AML-193 (cell line): ENCODE data around the gene DUSP9.
"Not testable (repeated sequence)": the region's sequence is repeated elsewhere in the genome, so short reads cannot be mapped to it uniquely, and the experiment has no call there.

Experiments used
- DNase-seq, 2 experiments: peaks; one replicate each; lab custom pipeline; 2025; lab: John Stamatoyannopoulos, UW

The DUSP9 gene, protein sequence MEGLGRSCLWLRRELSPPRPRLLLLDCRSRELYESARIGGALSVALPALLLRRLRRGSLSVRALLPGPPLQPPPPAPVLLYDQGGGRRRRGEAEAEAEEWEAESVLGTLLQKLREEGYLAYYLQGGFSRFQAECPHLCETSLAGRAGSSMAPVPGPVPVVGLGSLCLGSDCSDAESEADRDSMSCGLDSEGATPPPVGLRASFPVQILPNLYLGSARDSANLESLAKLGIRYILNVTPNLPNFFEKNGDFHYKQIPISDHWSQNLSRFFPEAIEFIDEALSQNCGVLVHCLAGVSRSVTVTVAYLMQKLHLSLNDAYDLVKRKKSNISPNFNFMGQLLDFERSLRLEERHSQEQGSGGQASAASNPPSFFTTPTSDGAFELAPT

DNA sequence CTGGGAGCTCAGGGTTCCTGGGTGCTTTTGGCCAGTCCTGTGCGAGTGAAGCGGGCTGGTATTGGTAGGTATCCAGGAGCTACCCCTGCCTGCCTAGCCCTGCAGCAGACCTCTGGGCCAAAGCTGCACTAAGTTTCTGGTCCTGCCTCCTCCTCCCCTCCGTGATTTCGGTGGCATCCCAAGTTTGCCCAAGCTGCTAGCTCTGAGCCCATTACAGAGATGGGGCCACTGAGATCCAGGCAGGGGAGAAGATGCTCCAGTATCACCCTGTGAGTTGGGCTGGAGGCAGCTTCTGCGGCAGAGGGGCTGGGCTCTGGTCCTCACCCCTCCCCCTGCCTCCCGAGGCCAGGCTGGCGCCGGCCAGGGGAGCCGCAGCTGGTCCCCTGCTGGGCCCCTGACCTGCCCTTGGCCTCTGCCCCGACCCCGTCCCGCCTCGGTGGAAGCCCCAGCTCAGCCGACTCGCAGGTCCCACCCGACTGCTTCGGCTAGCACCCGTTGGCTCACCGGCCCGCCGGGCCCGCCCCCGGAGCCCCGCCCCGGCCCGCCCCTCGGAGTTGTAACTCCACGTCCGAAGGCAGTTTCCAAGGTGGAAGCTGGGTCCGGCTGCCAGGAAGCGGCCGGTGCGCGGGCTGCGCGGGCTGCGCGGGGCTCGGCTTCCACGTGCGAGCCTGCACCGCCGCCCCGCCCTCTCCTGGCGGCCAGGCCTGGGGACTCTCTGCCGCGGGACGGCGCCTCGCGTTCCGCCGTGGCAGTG, at the start of gene DUSP9:
TSS of gene DUSP9 (plus strand) at position 584 of the 754 bp plus-strand sequence. CDS start 751 bp downstream, outside the sequence.
- no peak for DNase-seq

DNA sequence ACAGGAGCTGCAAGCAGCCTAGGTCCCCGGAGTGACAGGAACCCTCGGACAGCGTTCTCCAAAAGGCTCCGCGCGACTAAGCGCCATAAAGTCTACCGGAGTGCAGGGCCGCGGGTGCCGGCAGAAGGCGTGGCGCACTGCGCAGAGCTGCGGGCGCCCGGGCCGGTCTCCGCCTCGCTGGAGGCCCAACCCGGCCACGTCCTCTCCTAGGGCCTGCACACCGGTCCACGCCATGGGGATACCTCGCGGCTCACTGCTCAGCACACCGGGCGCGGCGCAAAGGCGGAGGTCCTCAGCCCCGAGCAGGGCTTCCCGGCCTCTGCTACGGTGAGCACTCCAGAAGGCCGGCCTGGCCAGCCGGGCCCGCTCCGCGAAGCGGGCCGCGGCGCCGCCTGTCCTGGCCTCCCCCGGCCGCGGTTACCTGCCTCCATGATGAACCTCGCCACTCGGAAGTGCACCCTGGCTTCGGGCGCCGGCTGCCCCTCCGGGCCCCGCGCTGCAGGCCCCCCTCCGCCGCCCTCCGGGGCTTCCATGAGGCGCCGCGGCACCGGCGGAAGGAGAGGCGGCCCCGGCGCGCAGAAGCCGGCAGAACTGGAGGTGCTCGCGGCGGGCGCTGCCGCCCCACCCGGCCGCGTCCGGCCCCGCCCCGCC, 48.3 kb upstream of the DUSP9 start, which contains the start of gene CCNQ:
TSS of gene CCNQ (minus strand) at position 599 of the 651 bp plus-strand sequence. CDS start at position 533, 66 bp downstream.
- DNase-seq = peak in 1 of 2 experiments; percentile 2

DNA sequence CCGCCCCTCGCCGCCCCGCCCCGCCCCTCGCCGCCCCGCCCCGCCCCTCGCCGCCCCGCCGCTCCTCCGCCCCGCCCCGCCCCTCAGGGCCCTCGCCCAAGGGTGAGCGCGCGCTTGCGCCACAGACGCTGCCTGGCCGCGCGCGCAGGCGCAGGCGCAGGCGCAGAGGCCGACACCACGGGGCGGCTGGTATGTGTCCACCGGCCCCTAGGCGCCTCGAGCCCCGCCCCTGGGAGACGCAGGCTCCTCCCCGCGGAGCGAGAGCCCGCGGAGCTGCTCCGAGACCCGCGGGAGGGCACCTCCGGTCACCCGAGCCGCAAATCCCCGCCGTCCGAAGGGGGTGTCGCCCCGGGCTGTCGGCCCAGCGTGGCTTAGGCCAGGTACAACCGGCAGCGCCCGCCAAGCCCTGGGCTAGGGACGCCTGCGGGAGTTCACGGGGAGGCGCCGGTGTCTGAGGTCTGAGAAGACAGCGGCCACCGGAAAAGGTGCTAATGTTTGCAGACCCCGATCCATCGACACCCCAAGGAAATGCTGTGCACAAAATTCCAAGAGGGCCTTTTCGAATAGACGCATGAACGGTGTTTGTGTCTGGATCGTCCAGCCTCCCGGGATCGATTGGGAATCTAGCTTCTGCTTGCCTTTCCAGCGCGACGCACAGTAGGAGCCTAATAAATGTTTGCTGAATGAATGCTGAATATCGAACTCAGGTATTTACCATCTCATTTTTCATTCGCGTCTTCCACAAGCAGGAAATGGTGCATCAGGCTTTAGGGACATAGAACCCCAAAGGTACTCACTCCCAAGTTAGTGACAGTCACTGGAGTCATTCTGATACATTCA, 47.6 kb upstream of the DUSP9 start:
- peak; percentile 55 to 58 for DNase-seq

DNA sequence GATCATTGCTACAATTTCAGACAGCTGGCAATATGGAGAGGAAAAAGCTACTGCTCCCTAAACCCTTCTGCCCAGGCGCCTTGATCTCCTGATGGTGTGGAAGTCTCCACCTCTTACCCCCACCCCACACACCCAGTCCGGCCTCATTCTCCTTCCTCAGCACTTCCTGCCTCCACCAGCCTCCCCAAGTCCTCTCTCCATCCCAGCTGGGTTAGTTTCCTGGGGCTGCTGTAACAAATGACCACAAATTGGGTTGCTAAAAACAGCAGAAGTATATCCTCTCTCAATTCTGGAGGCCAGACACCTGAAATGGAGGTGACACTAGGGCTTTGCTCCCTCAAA, 47.0 kb upstream of the DUSP9 start:
- DNase-seq = no peak

DNA sequence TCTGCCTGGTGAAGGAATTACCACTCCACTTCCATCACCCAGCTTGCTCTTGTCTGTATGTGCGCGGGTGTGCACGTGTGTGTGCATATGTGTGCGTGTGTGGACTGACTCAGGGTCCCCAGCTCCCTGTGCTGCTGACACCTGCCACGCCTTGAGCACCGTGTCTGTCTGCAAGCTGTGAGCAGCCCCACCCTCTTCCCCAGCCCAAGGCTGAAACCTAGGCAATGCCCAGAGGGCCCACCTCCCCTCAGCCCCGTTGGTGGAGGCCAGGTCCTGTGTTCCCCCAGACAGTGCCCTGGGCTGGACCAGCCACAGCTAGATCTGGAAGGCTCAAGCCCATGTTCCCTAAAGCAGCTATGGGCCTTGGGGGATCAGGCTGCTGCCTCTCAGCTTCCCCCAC, 46.1 kb upstream of the DUSP9 start:
- DNase-seq = no peak

DNA sequence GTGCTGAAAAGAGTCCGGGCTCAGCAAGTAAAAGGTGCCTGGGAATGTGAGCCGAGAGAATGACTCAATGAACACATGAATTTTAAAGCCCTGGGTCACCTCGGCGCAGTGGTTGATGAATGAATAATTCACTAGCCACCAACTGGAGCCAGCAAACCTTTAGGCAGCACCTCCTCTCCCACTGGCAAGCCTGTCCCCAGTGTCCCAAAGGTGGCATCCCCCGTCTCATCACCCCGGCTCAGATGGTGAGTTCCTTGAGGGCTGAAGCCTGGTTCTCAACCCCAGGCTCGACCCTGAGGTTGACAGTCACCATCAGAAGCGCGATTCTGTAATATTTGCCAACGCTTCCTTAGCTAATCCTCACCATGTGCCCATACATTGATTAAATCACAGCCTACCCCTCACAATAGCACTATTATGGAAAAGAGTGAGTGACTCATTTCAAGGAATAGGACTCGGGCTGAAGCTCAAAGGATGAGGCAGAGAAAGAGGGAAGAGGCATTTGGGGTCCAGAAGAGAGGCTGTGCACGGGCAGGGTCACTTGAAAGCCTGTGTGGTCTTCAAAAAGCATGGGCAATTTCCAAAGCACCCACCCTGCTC, 45.4 kb upstream of the DUSP9 start:
- no peak for DNase-seq

DNA sequence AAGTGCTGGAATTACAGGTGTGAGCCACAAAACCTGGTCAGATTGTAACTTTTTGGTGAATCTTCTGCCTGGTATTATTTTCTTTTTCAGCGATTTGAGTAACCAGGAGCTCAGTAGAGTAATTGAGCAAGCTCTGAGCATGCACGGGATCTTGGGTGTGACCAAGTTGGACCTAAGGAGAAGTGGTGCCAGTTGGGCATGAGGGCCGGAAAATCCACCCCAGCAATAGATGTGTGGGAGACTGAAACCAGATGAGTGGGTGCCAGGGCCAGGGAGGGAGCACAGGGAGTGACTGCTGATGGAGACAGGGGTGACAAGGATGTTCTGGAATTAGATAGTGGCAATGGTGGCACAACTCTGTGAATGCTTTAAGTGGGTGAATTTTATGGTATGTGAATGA, 44.4 kb upstream of the DUSP9 start:
- DNase-seq = no peak

DNA sequence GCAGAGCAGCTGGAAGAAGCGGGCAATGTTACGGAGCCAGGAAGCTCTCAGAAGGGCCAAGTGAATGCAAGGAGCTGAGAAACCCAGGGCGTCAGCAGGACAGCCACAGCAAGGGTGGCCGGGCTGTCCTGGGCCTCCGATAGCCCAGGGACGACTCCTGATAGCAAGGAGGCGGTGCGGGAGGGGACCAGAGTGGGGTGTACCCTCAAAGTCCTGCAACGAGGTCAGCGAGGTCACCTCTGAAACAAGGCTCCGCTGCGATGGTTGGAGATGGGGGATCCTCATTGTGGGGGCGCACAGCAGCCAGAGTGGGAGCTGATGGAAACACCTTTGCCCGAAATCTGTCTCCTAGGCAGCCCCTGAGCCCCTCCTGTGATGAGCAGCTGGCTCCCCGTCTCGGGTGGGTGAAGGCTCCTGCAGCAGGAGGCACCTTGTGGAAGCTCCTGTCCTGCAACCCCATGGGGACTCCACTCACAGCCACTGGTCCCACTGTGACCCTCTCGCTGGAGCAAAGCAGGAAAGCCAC, 43.8 kb upstream of the DUSP9 start:
- DNase-seq = no peak

DNA sequence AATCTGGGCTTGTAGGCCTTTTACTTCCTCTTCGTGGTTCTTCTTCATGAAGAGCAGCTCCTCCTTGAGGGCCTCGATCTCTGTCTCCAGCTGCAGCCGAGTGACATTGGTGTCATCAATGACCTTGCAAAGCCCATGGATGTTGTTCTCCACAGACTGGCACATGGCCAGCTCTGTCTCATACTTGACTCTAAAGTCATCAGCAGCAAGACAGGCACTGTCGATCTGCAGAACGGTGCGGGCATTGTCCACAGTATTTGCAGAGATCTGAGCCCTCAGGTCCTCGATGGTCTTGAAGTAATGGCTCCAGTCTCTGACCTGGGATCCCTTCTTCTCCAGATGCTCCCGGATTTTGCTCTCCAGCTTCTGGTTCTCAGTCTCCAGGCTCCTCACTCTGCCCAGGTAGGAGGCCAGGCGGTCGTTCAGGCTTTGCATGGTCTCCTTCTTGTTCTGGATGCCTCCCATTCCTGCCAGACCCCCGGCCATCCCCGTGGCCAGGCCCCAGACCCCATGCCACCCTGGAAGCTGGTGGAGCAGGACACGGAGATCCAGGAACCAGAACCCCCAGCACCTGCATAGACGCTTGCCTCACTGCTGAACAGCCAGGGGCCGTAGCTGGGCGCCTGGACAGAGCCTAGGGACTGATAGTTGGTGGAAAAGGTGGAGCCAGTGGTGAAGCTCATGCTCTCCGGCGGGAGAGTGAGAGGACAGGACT, 42.2 kb upstream of the DUSP9 start:
- DNase-seq = not testable (repeated sequence)

DNA sequence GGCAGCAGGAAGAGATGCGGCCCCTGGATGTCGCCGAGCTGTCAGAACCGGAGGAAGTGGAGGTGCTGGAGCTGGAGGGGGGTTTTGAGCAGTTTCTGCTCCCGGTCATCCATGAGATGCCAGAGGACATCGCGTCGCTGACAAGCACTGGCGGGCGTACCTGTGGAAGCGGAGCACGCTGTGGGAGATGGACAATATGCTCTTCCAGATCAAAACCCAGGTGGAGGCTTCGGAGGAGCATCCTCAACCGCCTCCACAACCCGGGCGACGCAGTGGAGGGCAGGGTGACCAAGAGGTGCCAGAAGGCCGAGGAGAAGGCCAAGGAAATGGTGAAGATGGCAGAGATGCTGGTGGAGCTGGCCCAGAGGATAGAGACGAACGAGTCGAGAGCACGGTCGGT, 40.5 kb upstream of the DUSP9 start:
- DNase-seq = no peak

DNA sequence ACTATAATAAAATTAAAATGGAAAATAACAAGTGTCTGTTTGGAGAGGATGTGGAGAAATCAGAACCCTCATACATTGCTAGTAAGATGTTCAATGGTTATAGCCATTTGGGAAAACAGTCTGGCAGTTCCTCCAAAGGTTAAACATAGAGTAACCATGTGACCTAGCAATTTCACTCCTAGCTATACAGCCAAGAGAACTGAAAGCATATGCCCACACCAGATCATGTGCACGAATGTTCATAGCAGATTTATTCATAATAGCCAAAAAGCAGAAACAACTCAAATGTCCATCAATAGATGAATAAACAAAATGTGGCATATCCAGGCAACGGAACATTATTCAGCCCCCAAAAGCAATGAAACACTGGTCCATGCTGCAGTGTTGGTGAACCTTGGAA, 38.6 kb upstream of the DUSP9 start:
- DNase-seq = no peak

DNA sequence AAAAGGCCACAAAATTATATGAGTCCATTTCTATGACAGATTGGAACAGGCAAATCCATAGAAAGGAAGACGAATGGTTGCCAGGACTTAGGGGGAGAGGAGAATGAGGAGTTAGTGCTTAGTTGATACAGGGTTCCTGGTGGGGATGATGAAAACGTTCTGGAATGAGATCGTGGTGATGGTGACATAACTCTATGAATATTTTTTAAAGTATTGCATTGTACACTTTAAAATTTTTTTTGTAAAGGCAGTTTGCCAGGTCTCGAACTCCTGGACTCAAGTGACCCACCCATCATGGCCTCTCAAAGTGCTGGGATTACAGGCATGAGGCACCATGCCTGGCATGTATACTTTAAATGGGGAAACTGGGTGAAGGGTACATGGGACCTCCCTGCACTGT, 38.2 kb upstream of the DUSP9 start:
- DNase-seq = no peak

DNA sequence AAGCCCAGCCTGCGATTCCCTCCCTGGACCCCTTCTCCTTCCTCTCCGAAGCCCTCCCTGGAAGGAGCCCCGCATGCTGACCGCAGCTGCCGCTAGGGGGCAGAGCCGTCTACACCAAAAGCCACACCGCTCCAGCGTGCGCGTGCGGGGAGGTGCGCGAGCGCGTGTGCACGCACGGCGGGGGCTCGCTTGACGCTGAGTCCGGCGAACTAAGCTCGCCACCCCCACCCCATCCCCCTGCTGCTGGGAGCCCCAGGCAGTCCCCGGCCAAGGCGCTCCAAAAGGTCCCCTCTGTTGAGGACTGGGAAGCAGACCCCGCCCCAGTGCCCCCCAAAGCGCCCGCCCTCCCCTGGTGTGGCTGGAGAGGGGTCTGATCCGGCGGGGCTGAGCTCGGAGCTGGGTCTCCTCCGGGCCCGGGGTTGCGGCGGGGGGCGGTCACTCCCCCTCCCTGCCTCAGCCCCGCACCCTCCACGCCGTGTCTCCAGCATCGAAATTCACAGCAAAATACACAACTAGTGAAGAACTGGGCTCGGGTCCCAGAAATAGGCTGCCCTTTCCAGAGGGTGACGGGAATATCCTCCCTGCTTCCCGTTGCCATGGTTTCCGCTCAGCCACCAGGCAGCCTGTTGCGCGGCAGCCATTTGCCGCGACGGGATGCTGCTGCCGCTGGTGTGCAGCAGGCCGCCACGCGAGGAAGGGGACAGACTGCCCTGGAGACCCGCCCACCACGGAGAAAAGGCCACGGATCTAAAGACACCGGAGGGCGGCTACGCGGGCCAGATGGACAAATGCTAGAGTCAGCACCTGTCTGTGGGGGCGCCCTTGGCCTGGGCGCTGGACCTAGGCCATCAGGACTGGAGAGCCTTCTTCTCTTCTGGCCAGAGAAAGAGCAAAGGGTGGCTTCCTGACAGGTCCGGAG, 36.8 kb upstream of the DUSP9 start:
- peak in 1 of 2 experiments; percentile 19 for DNase-seq

DNA sequence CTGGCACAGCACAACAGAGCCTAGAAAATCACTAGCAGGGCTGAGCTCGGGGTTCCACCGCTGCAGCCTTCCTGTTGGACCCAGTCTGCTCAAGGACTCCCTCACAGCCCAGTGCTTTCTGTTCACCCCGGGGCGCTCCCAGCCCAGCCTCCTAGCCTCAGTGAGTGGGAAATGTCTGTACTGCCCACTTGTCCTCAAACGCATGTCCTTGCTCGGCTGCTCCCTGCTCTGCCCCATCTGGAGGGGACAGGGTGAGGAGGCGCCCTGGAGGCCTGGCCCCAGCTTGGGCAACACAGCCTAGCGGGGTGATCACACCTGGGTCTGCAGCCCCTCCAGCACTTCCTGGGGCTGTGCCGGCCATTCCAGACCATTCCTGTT, 36.2 kb upstream of the DUSP9 start:
- DNase-seq = no peak

DNA sequence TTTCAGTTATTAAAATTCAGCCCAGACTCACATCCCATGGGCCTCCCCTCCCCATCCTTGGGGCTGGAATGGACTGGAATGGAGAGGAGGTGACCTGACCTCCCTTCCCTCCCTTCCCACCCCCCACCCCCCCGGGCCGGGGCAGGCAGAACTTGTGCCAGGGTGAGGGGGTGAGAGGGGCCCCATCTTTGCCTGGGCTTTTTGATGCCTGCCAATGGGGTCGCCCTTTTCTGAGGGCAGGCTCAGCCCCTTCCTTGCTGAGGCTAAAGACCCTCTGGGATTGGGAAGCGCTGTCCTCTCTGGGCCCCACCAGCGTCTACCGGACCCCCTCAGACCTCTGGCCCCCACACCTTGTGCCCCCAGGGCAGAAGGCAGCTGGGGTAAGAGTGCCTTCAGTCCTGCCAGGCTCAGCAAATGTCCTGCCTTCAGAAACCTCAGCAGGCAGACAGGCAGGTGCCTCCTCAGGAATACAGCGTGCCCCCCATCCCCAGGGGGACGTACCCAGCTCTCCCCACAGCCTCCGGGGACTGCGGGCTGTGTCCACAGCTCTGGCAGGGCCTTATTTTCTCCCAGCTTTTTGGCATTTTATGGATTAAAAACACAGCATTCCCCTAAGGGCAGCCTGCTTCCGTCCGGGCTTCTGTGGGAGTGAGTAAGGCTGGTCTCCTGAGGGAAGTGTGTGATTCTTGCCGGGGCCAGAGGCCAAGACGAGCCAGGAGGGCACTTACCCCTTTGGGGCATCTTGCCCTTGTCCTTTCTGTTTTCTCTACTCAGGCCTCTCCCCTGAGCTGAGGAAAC, 35.5 kb upstream of the DUSP9 start:
- DNase-seq = no peak

DNA sequence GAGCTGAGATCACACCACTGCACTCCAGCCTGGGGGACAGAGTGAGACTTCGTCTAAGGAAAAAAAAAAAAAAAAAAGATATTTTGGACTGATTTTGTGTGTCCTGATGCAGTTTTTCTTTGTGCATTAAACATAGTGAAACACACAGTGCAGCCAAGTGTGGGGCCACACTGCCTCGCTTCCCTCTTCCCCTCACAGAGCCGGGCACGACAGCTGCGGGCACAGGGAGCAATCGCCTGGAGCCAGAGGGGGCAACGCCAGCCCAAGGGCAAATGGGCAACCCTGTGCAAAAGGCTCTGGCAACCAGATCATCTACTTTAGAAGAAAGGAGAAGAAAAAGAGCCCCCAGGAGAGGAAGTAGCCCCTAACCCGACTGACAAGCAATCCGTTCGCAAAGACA, 34.6 kb upstream of the DUSP9 start:
- no peak for DNase-seq

DNA sequence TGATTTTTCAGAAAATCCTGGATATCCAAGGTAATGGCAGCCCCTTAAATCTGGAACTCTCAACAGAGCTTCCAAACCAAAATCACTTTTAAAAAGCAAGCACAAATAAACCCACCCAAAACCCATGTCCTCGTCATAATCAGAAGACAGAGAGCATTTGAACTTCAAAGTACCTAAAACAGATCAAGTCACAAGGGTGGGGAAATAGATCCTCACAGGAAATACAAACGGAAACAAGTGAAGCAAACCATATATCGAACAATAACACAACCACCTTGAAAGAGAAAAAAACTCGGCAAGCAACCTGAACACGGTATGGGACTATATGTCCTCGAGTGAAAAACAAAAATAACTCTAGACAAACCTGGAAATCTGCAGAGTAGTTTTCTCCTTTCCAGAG, 32.2 kb upstream of the DUSP9 start:
- DNase-seq = no peak

DNA sequence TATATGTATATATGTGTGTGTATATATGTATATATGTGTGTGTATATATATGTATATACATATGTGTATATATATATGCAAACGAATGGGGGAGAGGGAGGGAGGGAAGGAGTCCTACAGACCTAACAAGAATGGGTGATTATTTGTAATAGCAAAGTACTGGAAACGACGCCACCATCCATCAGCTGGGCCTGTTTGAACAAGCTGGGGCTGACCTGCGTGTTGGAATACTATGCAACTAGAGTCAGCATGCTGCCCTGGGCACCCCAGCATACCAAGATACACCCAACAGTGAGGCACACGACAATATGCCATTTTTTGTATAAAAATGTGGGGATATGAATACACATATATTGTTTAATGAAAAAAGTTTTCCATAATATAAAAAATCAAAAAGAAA, 26.4 kb upstream of the DUSP9 start:
- DNase-seq = no peak
